ENCODE data around the gene RELN. TPM values are rescaled to one million over a fixed set of nuclear protein-coding genes. Genes with fewer than 3 reads are reported as not detected.

Gene RELN
- total and polyA plus RNA-seq, 2 donors (not counting 1 experiment from before 2014, with no cell fraction given) = not detected

DNA sequence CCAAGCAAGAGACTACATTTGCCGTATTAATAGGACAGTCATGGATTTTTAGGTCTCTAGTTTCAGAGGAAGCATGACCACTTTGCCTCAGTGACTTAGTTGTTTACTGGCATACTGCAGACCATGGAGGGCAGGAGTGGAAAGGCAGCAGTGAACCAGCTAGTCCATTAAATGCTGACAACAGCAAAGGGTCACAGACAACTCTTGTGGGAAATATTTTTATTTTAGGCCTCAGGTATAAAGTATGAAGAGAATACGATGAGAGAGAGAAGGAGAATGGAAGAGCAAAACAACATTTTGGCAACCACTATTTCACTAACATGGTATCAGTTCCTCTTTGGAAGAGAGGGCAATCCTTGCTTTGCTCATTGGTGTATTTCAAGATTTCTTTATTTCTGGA lies 118.0 kb downstream of the RELN start:
- TF ChIP-seq, protein P1, sequence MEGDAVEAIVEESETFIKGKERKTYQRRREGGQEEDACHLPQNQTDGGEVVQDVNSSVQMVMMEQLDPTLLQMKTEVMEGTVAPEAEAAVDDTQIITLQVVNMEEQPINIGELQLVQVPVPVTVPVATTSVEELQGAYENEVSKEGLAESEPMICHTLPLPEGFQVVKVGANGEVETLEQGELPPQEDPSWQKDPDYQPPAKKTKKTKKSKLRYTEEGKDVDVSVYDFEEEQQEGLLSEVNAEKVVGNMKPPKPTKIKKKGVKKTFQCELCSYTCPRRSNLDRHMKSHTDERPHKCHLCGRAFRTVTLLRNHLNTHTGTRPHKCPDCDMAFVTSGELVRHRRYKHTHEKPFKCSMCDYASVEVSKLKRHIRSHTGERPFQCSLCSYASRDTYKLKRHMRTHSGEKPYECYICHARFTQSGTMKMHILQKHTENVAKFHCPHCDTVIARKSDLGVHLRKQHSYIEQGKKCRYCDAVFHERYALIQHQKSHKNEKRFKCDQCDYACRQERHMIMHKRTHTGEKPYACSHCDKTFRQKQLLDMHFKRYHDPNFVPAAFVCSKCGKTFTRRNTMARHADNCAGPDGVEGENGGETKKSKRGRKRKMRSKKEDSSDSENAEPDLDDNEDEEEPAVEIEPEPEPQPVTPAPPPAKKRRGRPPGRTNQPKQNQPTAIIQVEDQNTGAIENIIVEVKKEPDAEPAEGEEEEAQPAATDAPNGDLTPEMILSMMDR (IDR thresholded peaks at IDR 0.05) = no peak
- no peak for TF ChIP-seq EZH2 (IDR thresholded peaks at IDR 0.05; ENCODE audit: borderline replicate concordance, insufficient read depth, low read depth, low read length, poor library complexity, severe bottlenecking)
- POLR2A ChIA-PET = no interaction called here
- DNase-seq = no peak
- Histone ChIP-seq H3K4me3 (ENCODE audit: control extremely low read depth in 1 of 5, extremely low read depth in 1 of 5, insufficient read depth in 1 of 5, low read depth in 2 of 5, low read length in 4 of 5) (no peak overlapping the region), H3K4me1 (ENCODE audit: control insufficient read depth in 2 of 2, insufficient read depth in 2 of 2, low read length in 2 of 2) (no peaks in the 10 kb centered on the region), H4K20me1 (ENCODE audit: control insufficient read depth, insufficient read depth, low read length, poor library complexity, severe bottlenecking) (no peaks in the 10 kb centered on the region), H2AFZ (ENCODE audit: insufficient read depth, low read depth, low read length, poor library complexity, severe bottlenecking) (no peak overlapping the region), H3K27me3 (replicated peaks in 1 of 4; ENCODE audit: control extremely low read depth in 1 of 4, control insufficient read depth in 3 of 4, insufficient read depth in 4 of 4, low read length in 3 of 4) (no peaks in the 10 kb centered on the region), H3K79me2 (ENCODE audit: control insufficient read depth, insufficient read depth, low read length) (no peaks in the 10 kb centered on the region), H3K4me2 (replicated peaks; ENCODE audit: low read depth, low read length, poor library complexity, severe bottlenecking) (no peak overlapping the region), H3K27ac (ENCODE audit: low read length in 2 of 2) (no peak overlapping the region), H3K36me3 (replicated peaks in 1 of 2; ENCODE audit: control extremely low read depth in 1 of 2, control insufficient read depth in 1 of 2, extremely low read depth in 1 of 2, insufficient read depth in 2 of 2, low read length in 1 of 2) (no peaks in the 10 kb centered on the region), H3K9ac (ENCODE audit: low read length) (no peak overlapping the region), H3K9me3 (ENCODE audit: control extremely low read depth in 1 of 3, control insufficient read depth in 2 of 3, insufficient read depth in 1 of 3, low read length in 2 of 3) (no peaks in the 10 kb centered on the region)
- H3K27ac Mint-ChIP-seq = no peak overlapping the region
- 100% methylated on average over 1 of the region's 2 CpGs for WGBS (ENCODE audit: insufficient coverage)
- no peaks in the 10 kb centered on the region for H3K9me3 Mint-ChIP-seq (ENCODE audit: insufficient read depth)
- no peaks in the 10 kb centered on the region for H3K27me3 Mint-ChIP-seq
- ATAC-seq (ENCODE audit: low read depth) = no peak
- intact Hi-C loops (cut with micrococcal nuclease) = no loop called here
- H3K4me1 Mint-ChIP-seq = no peaks in the 10 kb centered on the region
- H3K4me3 Mint-ChIP-seq = no peak overlapping the region
- CTCF ChIA-PET = no interaction called here

DNA sequence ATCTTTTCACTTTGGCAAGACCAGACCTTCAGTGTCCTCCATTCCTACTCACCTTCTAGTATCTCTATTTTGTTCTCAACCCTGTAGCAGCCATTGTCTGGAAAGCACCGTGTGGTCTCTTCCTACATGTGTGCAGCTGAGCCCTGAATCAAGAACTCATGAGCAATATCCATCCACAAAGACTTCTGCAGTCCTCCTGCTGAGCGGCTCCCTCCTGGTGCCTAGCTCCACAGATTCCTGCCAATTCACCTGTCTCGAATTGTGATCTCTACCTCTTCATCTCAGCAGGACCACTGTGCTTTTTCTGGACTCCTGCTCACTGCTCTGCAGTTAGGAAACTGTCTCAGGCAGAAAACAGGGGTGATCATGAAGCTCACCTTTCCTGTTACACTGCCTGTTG lies 118.8 kb downstream of the RELN start:
- Histone ChIP-seq H3K27ac (ENCODE audit: low read length in 2 of 2) (no peak overlapping the region), H3K4me3 (ENCODE audit: control extremely low read depth in 1 of 5, extremely low read depth in 1 of 5, insufficient read depth in 1 of 5, low read depth in 2 of 5, low read length in 4 of 5) (no peak overlapping the region), H3K79me2 (ENCODE audit: control insufficient read depth, insufficient read depth, low read length) (no peaks in the 10 kb centered on the region), H3K9ac (ENCODE audit: low read length) (no peak overlapping the region), H3K4me1 (ENCODE audit: control insufficient read depth in 2 of 2, insufficient read depth in 2 of 2, low read length in 2 of 2) (no peaks in the 10 kb centered on the region), H3K4me2 (replicated peaks; ENCODE audit: low read depth, low read length, poor library complexity, severe bottlenecking) (no peak overlapping the region), H3K36me3 (replicated peaks in 1 of 2; ENCODE audit: control extremely low read depth in 1 of 2, control insufficient read depth in 1 of 2, extremely low read depth in 1 of 2, insufficient read depth in 2 of 2, low read length in 1 of 2) (no peaks in the 10 kb centered on the region), H3K27me3 (replicated peaks in 1 of 4; ENCODE audit: control extremely low read depth in 1 of 4, control insufficient read depth in 3 of 4, insufficient read depth in 4 of 4, low read length in 3 of 4) (no peaks in the 10 kb centered on the region), H2AFZ (ENCODE audit: insufficient read depth, low read depth, low read length, poor library complexity, severe bottlenecking) (no peak overlapping the region), H3K9me3 (ENCODE audit: control extremely low read depth in 1 of 3, control insufficient read depth in 2 of 3, insufficient read depth in 1 of 3, low read length in 2 of 3) (no peaks in the 10 kb centered on the region), H4K20me1 (ENCODE audit: control insufficient read depth, insufficient read depth, low read length, poor library complexity, severe bottlenecking) (no peaks in the 10 kb centered on the region)
- Mint-ChIP-seq H3K4me3 (no peak overlapping the region), H3K4me1 (no peaks in the 10 kb centered on the region), H3K27me3 (no peaks in the 10 kb centered on the region), H3K9me3 (ENCODE audit: insufficient read depth) (no peaks in the 10 kb centered on the region), H3K27ac (no peak overlapping the region)
- WGBS (ENCODE audit: insufficient coverage) = 65% methylated on average over 3 of the region's 3 CpGs
- intact Hi-C loops (cut with micrococcal nuclease) = no loop called here
- ChIA-PET CTCF (no interaction called here), POLR2A (no interaction called here)
- DNase-seq (no peak), ATAC-seq (ENCODE audit: low read depth) (no peak)
- TF ChIP-seq, protein P1 (IDR thresholded peaks at IDR 0.05) = no peak
- TF ChIP-seq EZH2 (IDR thresholded peaks at IDR 0.05; ENCODE audit: borderline replicate concordance, insufficient read depth, low read depth, low read length, poor library complexity, severe bottlenecking) = no peak

Data from B cell (primary cell).